GM12891 (cell line): Measurements from ENCODE around the gene OR9Q1.

Experiments
- PAX5 ChIP-seq: IDR thresholded peaks from 2 replicates; pipeline ENCODE4 v1.6.1; 2011; ENCODE audit warnings: low read length, moderate library complexity, mild to moderate bottlenecking; ENCODE audit not compliant: insufficient read depth, severe bottlenecking
- POLR2A ChIP-seq: IDR thresholded peaks from 2 replicates; pipeline ENCODE4 v1.6.1; 2011; ENCODE audit warnings: low read depth, low read length, control low read depth
- POLR2AphosphoS5 ChIP-seq: IDR thresholded peaks from 2 replicates; pipeline ENCODE4 v1.6.1; 2011; ENCODE audit warnings: low read depth, low read length, control low read depth
- POU2F2 ChIP-seq: IDR thresholded peaks from 2 replicates; pipeline ENCODE4 v1.6.1; 2011; ENCODE audit warnings: low read depth, mild to moderate bottlenecking, control low read depth, low read length, moderate library complexity
- SPI1 ChIP-seq: IDR thresholded peaks from 2 replicates; pipeline ENCODE4 v1.6.1; 2011; ENCODE audit warnings: low read depth, low read length, control low read depth
- TAF1 ChIP-seq: IDR thresholded peaks from 2 replicates; pipeline ENCODE4 v1.6.1; 2011; ENCODE audit warnings: low read depth, low read length, control low read depth

DNA sequence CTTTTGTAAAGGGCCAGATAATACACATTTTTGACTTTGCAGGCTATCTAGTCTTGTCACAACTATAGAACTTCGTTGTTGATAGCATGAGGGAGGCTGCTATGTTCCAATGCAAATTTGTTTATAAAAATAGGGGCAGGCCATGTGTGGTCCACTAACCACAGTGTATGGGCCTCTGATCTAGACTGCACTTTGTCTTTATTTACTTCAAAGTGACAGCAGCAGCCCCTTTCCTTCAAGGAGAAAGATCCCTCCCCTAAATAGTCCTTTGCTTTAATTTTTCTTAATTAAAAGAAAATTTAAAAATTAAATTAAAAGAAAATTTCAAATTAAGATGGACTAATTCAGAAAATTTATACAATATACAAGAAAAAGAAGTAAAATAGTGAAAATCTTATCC lies 49.5 kb upstream of the OR9Q1 start:
- TF ChIP-seq POLR2A: no peak
- no peak for TF ChIP-seq POLR2AphosphoS5
- TF ChIP-seq TAF1: no peak
- TF ChIP-seq SPI1: no peak
- TF ChIP-seq PAX5: no peak
- TF ChIP-seq POU2F2: no peak
